ENCODE measurements around the gene MACROD2. TPM values are rescaled to one million over a fixed set of nuclear protein-coding genes. Genes with fewer than 3 reads are reported as not detected.

The MACROD2 gene
- total RNA-seq, 1 experiment from 2014 or later = 3.7 TPM

DNA sequence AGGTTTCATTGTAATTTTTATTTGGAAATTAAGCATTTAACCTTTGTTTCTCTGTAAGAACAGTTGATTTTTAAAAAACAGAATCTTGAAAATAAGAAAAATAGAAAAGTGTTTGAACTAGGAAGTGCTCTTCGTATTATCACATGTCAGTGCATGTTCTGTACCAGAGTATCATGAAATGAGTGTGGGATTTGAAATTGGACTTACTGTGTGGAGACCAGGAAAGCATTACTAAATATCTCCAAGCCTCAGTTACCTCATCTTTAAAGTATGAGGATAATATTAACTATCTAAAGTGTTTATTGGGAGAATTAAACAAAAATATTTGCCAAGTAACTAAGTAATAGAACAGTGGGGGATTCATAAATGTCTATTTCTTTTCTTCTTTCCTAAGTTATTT is 499.0 kb downstream of the MACROD2 start (continued):
- TF ChIP-seq YY1 (IDR thresholded peaks at IDR 0.05; ENCODE audit: extremely low read depth, insufficient replicate concordance, low read depth, low read length) (no peak), FOSL1 (IDR thresholded peaks at IDR 0.05; ENCODE audit: low read depth) (no peak), SIN3A (IDR thresholded peaks at IDR 0.05; ENCODE audit: low read depth) (no peak)
- TF ChIP-seq, protein P1, sequence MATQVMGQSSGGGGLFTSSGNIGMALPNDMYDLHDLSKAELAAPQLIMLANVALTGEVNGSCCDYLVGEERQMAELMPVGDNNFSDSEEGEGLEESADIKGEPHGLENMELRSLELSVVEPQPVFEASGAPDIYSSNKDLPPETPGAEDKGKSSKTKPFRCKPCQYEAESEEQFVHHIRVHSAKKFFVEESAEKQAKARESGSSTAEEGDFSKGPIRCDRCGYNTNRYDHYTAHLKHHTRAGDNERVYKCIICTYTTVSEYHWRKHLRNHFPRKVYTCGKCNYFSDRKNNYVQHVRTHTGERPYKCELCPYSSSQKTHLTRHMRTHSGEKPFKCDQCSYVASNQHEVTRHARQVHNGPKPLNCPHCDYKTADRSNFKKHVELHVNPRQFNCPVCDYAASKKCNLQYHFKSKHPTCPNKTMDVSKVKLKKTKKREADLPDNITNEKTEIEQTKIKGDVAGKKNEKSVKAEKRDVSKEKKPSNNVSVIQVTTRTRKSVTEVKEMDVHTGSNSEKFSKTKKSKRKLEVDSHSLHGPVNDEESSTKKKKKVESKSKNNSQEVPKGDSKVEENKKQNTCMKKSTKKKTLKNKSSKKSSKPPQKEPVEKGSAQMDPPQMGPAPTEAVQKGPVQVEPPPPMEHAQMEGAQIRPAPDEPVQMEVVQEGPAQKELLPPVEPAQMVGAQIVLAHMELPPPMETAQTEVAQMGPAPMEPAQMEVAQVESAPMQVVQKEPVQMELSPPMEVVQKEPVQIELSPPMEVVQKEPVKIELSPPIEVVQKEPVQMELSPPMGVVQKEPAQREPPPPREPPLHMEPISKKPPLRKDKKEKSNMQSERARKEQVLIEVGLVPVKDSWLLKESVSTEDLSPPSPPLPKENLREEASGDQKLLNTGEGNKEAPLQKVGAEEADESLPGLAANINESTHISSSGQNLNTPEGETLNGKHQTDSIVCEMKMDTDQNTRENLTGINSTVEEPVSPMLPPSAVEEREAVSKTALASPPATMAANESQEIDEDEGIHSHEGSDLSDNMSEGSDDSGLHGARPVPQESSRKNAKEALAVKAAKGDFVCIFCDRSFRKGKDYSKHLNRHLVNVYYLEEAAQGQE (IDR thresholded peaks at IDR 0.05; ENCODE audit: low read depth) = no peak

DNA sequence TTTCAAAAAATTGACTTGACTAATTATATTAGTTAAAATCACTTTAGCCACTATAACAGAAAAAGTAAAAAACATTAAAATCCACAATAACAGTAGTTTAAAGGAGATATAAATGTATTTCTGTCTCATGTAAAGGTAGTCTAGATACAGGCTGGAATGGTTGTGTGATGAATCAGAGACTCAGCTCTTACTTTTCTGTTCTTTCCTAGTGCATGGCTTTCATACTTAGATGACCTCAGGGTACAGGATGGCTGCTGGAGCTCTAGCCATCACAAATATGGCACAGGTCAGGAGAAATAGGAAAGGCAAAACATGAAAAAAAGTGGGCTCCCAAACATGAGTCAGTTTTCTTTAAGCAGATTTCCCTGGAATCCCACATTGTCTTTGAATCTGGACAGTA is 499.8 kb downstream of the MACROD2 start:
- POLR2A ChIA-PET = no interaction called here
- intact Hi-C loops (cut with micrococcal nuclease) = no loop called here
- no peak for DNase-seq (ENCODE audit: low read depth, low spot score)

More for the DNA sequence above, 499.8 kb downstream of the MACROD2 start:
- H3K9me3 ChIP-seq (ENCODE audit: control insufficient read depth in 1 of 2, insufficient read depth in 1 of 2, low read depth in 1 of 2, low read length in 2 of 2) = no peaks in the 10 kb centered on the region
- no peaks in the 10 kb centered on the region for H3K27me3 ChIP-seq (ENCODE audit: insufficient read depth, low read length)
- ChIA-PET CTCF (no interaction called here), RAD21 (ENCODE audit: low non-redundant PET in 1 of 2, low total read pairs in 2 of 2, uncharacterized antibody in 2 of 2, unreplicated experiment in 2 of 2) (no interaction called here)
- H3K79me2 ChIP-seq (ENCODE audit: insufficient read depth, low read length) = no peaks in the 10 kb centered on the region
- ATAC-seq = no peak
- no peak overlapping the region for H3K4me3 ChIP-seq (replicated peaks in 1 of 2; ENCODE audit: low read depth in 1 of 2, low read length in 2 of 2)
- H3K27ac ChIP-seq (ENCODE audit: low read depth, low read length) = no peak overlapping the region
- no peak overlapping the region for H2AFZ ChIP-seq (ENCODE audit: low read depth, low read length, poor library complexity, severe bottlenecking)
- no peak overlapping the region for H3K4me2 ChIP-seq (ENCODE audit: low read length)
- TF ChIP-seq JUND (IDR thresholded peaks at IDR 0.05) (no peak), RAD21 (IDR thresholded peaks at IDR 0.05; ENCODE audit: low read depth) (no peak), TCF7L2 (IDR thresholded peaks at IDR 0.05; ENCODE audit: borderline replicate concordance, extremely low read depth, insufficient read depth, insufficient read length) (no peak)
- TF ChIP-seq, protein P2, sequence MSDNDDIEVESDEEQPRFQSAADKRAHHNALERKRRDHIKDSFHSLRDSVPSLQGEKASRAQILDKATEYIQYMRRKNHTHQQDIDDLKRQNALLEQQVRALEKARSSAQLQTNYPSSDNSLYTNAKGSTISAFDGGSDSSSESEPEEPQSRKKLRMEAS (IDR thresholded peaks at IDR 0.05) = no peak
- no peak overlapping the region for H3K9ac ChIP-seq (ENCODE audit: low read length)
- H3K36me3 ChIP-seq (ENCODE audit: control insufficient read depth in 1 of 2, insufficient read depth in 2 of 2, low read length in 2 of 2) = no peaks in the 10 kb centered on the region
- no peaks in the 10 kb centered on the region for H4K20me1 ChIP-seq (ENCODE audit: insufficient read depth)
- no TSS peak for BruUV-seq (replicated peaks)
- no peaks in the 10 kb centered on the region for H3K9me2 ChIP-seq (ENCODE audit: insufficient read depth)
- no peaks in the 10 kb centered on the region for H3K4me1 ChIP-seq (ENCODE audit: control insufficient read depth in 1 of 2, insufficient read depth in 2 of 2, low read length in 2 of 2)

Data from HCT116 (cell line).